NT2/D1 (cell line): ENCODE data around the gene ZBTB46.

Experiments
- DNase-seq: peaks from one replicate; pipeline ENCODE4 v3.0.0-alpha.2; 2011; ENCODE audit warnings: low read depth, low spot score
- H3K27me3 ChIP-seq: 2 replicates; pipeline ENCODE4 v1.6.0; 2011; ENCODE audit warnings: mild to moderate bottlenecking; ENCODE audit not compliant: insufficient read length, insufficient read depth
- H3K36me3 ChIP-seq: 2 replicates; pipeline ENCODE4 v1.6.1; 2011; ENCODE audit warnings: mild to moderate bottlenecking, low read length, mixed read lengths; ENCODE audit not compliant: insufficient read depth, insufficient read length
- H3K4me1 ChIP-seq: 2 replicates; pipeline ENCODE4 v1.5.1; 2011; ENCODE audit not compliant: insufficient read depth, insufficient read length
- H3K4me3 ChIP-seq: 2 replicates; pipeline ENCODE4 v1.5.1; 2011; ENCODE audit warnings: low read depth; ENCODE audit not compliant: insufficient read length
- H3K9ac ChIP-seq: 2 replicates; pipeline ENCODE4 v1.6.0; 2011; ENCODE audit warnings: low read depth; ENCODE audit not compliant: insufficient read length
- H3K9me3 ChIP-seq: 2 replicates; pipeline ENCODE4 v1.5.1; 2011; ENCODE audit warnings: mild to moderate bottlenecking, low read length; ENCODE audit not compliant: insufficient read depth
- SUZ12 ChIP-seq: IDR thresholded peaks from 2 replicates; pipeline ENCODE4 v1.6.1; 2011; ENCODE audit not compliant: insufficient read length, insufficient read depth; ENCODE audit errors: extremely low read depth
- YY1 ChIP-seq: IDR thresholded peaks from 2 replicates; pipeline ENCODE4 v1.6.1; 2011; ENCODE audit not compliant: insufficient read length, insufficient read depth
- ZNF274 ChIP-seq: IDR thresholded peaks from 2 replicates; pipeline ENCODE4 v1.6.1; 2011; ENCODE audit warnings: mild to moderate bottlenecking, low read depth, low read length

ZBTB46 gene

DNA sequence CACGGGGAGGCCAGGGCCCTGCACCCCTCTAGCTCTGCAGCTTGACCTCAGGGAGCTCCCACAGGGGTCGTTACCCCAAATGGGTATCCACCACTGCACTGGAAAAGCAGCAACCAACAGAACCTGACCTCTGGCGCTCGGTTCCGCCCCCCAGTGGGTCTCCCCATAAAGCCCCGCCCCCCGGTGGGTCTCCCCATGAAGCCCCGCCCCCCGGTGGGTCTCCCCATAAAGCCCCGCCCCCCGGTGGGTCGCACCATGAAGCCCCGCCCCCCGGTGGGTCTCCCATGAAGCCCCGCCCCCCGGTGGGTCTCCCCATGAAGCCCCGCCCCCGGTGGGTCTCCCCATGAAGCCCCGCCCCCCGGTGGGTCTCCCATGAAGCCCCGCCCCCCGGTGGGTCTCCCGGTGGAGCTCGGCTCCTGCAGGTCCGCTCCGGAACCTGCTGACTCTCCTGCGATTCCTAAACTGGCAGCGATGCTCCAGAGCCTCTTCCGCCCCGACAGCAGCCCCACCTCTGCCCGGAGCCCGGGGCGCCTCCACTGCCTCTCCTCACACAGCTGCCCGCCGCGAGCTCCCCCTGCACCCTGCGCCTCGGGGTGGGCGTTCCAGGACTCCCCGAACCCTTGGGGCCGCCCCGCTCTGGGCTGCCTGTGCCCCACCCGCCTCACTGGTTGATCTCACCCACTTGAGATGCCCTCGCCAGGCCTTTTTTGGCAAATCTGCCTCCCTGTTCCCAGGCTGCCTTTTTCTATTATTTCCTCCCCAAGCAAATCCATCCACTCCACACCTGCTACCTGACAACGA lies 79.4 kb downstream of the ZBTB46 start:
- TF ChIP-seq ZNF274: no peak
- TF ChIP-seq YY1: no peak
- no peak for TF ChIP-seq SUZ12
- peak overlapping the region; percentile 67 for H3K9ac ChIP-seq
- H3K9me3 ChIP-seq: no peaks in the 10 kb centered on the region
- H3K27me3 ChIP-seq: no peaks in the 10 kb centered on the region
- DNase-seq: no peak
- no peak overlapping the region for H3K4me3 ChIP-seq
- H3K4me1 ChIP-seq: peaks cover 27% of the 10 kb centered on the region
- peaks cover 23% of the 10 kb centered on the region for H3K36me3 ChIP-seq

- TF ChIP-seq ZNF274: no peak
- TF ChIP-seq SUZ12: no peak
- TF ChIP-seq YY1: no peak
- Histone ChIP-seq H3K27me3 (no peaks in the 10 kb centered on the region), H3K9ac (peak overlapping the region; percentile 67), H3K4me3 (no peak overlapping the region), H3K9me3 (no peaks in the 10 kb centered on the region), H3K4me1 (peaks cover 27% of the 10 kb centered on the region), H3K36me3 (peaks cover 28% of the 10 kb centered on the region)
- DNase-seq: no peak
These were observed 80.1 kb downstream of the ZBTB46 start for GRCh38 chr20:63750807-63751470.

- TF ChIP-seq SUZ12 (no peak), YY1 (no peak), ZNF274 (no peak)
- Histone ChIP-seq H3K36me3 (peaks cover 31% of the 10 kb centered on the region), H3K27me3 (no peaks in the 10 kb centered on the region), H3K4me1 (peaks cover 31% of the 10 kb centered on the region), H3K4me3 (no peak overlapping the region), H3K9me3 (no peaks in the 10 kb centered on the region), H3K9ac (no peak overlapping the region)
- no peak for DNase-seq
These were observed 81.2 kb downstream of the ZBTB46 start for GRCh38 chr20:63749597-63750508.

GRCh38 chr20:63748934-63749270 lies 82.2 kb downstream of the ZBTB46 start:
- H3K4me3 ChIP-seq: no peak overlapping the region
- H3K9ac ChIP-seq: no peak overlapping the region
- H3K36me3 ChIP-seq: peaks cover 40% of the 10 kb centered on the region
- H3K27me3 ChIP-seq: no peaks in the 10 kb centered on the region
- H3K4me1 ChIP-seq: peaks cover 31% of the 10 kb centered on the region
- TF ChIP-seq ZNF274: no peak
- TF ChIP-seq YY1: no peak
- no peak for TF ChIP-seq SUZ12
- DNase-seq: no peak
- no peaks in the 10 kb centered on the region for H3K9me3 ChIP-seq

GRCh38 chr20:63748070-63748933 lies 82.8 kb downstream of the ZBTB46 start:
- TF ChIP-seq SUZ12 (no peak), ZNF274 (no peak), YY1 (no peak)
- Histone ChIP-seq H3K9me3 (no peaks in the 10 kb centered on the region), H3K4me1 (peaks cover 31% of the 10 kb centered on the region), H3K9ac (peak overlapping the region; percentile 10), H3K4me3 (no peak overlapping the region), H3K36me3 (peaks cover 46% of the 10 kb centered on the region), H3K27me3 (no peaks in the 10 kb centered on the region)
- DNase-seq: no peak

DNA sequence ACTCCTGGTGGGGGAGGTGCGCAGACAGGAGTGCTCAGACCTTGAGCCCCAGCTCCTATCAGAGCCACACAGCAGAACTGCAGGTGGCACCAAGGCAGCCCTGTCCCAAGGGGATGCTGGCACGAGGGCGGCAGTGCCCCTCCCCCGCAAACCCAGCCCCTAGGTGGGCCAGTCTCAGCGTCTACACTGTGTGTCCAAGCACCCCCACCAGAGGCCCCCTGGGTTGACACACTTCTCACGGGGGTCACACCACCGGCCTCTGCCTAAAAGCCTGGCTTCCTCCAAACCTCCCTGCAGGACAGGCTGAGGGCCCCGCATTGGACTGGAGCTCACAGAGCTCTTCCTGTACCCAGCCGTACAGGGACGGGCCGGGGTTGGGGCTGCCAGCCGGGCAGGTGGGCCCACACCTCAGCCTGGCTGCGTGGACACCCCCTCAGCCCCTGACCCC lies 83.4 kb downstream of the ZBTB46 start:
- Histone ChIP-seq H3K4me3 (no peak overlapping the region), H3K36me3 (peaks cover 52% of the 10 kb centered on the region), H3K27me3 (no peaks in the 10 kb centered on the region), H3K9ac (no peak overlapping the region), H3K9me3 (no peaks in the 10 kb centered on the region), H3K4me1 (peaks cover 27% of the 10 kb centered on the region)
- TF ChIP-seq SUZ12: no peak
- TF ChIP-seq ZNF274: no peak
- TF ChIP-seq YY1: no peak
- no peak for DNase-seq
